Measurements from ENCODE around the gene IQCK.

Gene IQCK

DNA sequence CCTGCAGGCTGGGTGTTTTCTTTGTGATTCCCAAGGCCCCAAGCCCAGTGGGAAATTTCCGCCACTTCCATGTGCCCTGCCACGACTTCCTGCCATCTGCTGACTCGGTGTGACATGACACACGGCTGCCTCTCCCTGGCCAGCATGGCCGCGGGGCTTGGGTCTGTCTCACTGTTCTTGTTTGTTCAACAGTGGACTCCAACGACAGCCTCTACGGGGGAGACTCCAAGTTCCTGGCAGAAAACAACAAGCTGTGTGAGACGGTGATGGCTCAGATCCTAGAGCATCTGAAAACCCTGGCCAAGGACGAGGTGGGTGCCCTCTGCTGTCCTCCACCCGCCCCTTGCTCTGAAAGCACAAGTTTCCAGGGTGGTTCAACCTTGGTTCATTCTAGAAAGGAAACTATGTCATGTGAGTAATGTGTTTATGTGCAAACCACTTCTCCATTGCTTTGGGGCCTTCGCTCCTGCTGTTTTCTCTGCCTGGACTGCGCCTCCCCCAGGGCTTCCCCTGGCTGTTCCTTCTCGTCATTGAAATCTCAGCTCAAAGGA is 26.8 kb upstream of the IQCK start:
- H3K4me1 Mint-ChIP-seq: no peaks in the 10 kb centered on the region

DNA sequence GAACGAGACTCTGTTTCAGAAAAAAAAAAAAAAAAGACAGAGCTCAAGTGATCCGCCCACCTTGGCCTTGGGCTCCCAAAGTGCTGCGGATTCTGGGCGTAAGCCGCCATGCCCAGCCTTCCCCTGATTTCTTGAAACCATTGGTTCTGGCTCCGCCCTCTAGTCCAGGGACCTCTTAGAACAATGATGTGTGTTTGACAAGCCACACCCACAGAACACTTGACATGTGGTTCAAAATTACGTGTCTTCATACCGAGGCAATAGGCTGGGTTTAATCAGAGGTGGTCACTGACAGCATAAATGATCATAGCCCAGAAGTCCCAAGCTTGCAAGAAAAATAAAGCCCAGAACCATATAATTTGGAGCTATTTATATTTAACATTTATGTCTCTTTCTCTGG is 23.1 kb upstream of the IQCK start:
- Mint-ChIP-seq H3K36me3 (peaks cover 66% of the 10 kb centered on the region), H3K9me3 (no peaks in the 10 kb centered on the region), H3K4me1 (peaks cover 9% of the 10 kb centered on the region)

More for the DNA sequence above, 26.8 kb upstream of the IQCK start:
- Mint-ChIP-seq H3K27ac (no peak overlapping the region), H3K9me3 (no peaks in the 10 kb centered on the region), H3K4me3 (no peak overlapping the region), H3K36me3 (peaks cover 58% of the 10 kb centered on the region), H3K27me3 (no peaks in the 10 kb centered on the region)
- ATAC-seq: no peak

DNA sequence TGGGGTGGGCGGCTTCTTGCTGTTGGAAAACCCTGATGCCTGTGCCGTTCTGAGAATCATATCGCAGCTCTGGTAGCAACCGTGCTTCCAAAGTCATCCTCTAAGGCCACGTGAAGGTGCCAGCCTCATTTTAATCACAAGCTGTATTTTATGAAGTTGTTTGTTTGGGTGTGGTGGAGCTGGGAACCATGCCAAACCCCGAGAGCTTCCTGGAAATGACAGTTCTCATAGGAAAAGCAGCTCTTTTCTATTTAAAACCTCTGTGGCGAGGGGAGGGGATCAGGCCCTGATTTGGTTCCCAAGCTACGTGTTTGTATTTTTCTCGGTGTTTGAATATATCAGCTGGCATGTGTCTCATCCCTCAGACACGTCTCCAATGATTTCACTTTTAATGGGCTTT is 21.7 kb upstream of the IQCK start:
- no peak for ATAC-seq
- H3K9me3 Mint-ChIP-seq: no peaks in the 10 kb centered on the region
- H3K27ac Mint-ChIP-seq: no peak overlapping the region
- H3K4me3 Mint-ChIP-seq: no peak overlapping the region
- H3K27me3 Mint-ChIP-seq: no peaks in the 10 kb centered on the region
- peaks cover 9% of the 10 kb centered on the region for H3K4me1 Mint-ChIP-seq
- H3K36me3 Mint-ChIP-seq: peaks cover 70% of the 10 kb centered on the region

More for the DNA sequence above, 23.1 kb upstream of the IQCK start:
- no peak for ATAC-seq
- no peak overlapping the region for H3K4me3 Mint-ChIP-seq
- no peak overlapping the region for H3K27ac Mint-ChIP-seq
- H3K27me3 Mint-ChIP-seq: no peaks in the 10 kb centered on the region

DNA sequence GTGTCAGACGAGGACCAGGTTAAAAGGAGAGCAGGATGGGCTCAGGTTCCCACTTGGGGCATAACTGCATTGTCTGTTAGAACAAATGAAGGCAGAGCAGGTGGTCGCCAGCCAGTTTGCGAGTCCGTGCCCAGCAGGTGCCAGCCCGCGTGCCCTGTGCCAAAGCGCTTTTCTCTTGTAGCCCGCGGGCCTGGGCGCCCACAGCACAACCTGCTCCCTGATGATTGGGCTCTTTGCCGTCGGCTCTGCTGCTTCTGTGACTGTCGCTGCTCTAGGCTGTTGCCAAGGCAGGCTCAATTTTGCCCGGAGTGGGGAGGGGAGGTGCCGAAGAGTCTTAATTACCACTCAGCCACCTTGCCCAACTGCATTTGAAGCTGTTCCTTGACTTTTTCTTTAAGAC is 21.1 kb upstream of the IQCK start:
- peaks cover 9% of the 10 kb centered on the region for H3K4me1 Mint-ChIP-seq
- H3K27ac Mint-ChIP-seq: no peak overlapping the region
- no peak overlapping the region for H3K4me3 Mint-ChIP-seq
- H3K9me3 Mint-ChIP-seq: no peaks in the 10 kb centered on the region
- ATAC-seq: no peak
- H3K36me3 Mint-ChIP-seq: peaks cover 64% of the 10 kb centered on the region
- no peaks in the 10 kb centered on the region for H3K27me3 Mint-ChIP-seq

- ATAC-seq: no peak
- Mint-ChIP-seq H3K4me3 (no peak overlapping the region), H3K9me3 (no peaks in the 10 kb centered on the region), H3K36me3 (peaks cover 63% of the 10 kb centered on the region), H3K4me1 (peaks cover 9% of the 10 kb centered on the region), H3K27me3 (no peaks in the 10 kb centered on the region), H3K27ac (peak overlapping the region; percentile 34)
Measured at GRCh38 chr16:19697756-19698318, 20.2 kb upstream of the IQCK start.

GRCh38 chr16:19698480-19699465 is 19.3 kb upstream of the IQCK start:
- peaks cover 65% of the 10 kb centered on the region for H3K36me3 Mint-ChIP-seq
- H3K27me3 Mint-ChIP-seq: no peaks in the 10 kb centered on the region
- H3K9me3 Mint-ChIP-seq: no peaks in the 10 kb centered on the region
- ATAC-seq: no peak
- H3K4me1 Mint-ChIP-seq: peaks cover 9% of the 10 kb centered on the region
- H3K4me3 Mint-ChIP-seq: no peak overlapping the region
- H3K27ac Mint-ChIP-seq: peak overlapping the region; percentile 34

DNA sequence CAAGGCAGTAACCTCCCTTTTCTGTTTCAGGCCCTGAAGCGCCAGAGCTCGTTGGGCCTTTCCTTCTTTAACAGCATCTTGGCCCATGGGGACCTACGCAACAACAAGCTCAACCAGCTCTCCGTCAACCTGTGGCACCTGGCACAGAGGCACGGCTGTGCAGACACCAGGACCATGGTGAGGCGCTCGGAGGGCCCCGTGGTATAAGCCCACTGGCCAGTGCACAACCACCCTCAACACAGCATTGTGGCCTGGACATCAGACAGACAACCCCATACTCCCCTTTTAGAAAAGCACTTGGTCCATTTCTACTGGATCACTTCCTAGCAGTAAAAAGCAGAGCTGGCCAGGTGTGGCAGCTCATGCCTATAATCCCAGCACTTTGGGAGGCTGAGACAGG is 18.6 kb upstream of the IQCK start:
- peaks cover 65% of the 10 kb centered on the region for H3K36me3 Mint-ChIP-seq
- H3K27ac Mint-ChIP-seq: no peak overlapping the region
- peaks cover 9% of the 10 kb centered on the region for H3K4me1 Mint-ChIP-seq
- H3K27me3 Mint-ChIP-seq: no peaks in the 10 kb centered on the region
- no peak overlapping the region for H3K4me3 Mint-ChIP-seq
- no peaks in the 10 kb centered on the region for H3K9me3 Mint-ChIP-seq
- ATAC-seq: no peak

GRCh38 chr16:19700319-19700781 is 17.7 kb upstream of the IQCK start:
- Mint-ChIP-seq H3K9me3 (no peaks in the 10 kb centered on the region), H3K27me3 (no peaks in the 10 kb centered on the region), H3K4me1 (peaks cover 9% of the 10 kb centered on the region), H3K27ac (no peak overlapping the region), H3K36me3 (peaks cover 73% of the 10 kb centered on the region), H3K4me3 (no peak overlapping the region)
- no peak for ATAC-seq

- H3K4me1 Mint-ChIP-seq: peaks cover 9% of the 10 kb centered on the region
- no peaks in the 10 kb centered on the region for H3K27me3 Mint-ChIP-seq
- H3K36me3 Mint-ChIP-seq: peaks cover 79% of the 10 kb centered on the region
- ATAC-seq: no peak
- no peaks in the 10 kb centered on the region for H3K9me3 Mint-ChIP-seq
- H3K27ac Mint-ChIP-seq: no peak overlapping the region
- H3K4me3 Mint-ChIP-seq: no peak overlapping the region
Measured at GRCh38 chr16:19701091-19701490, 17.0 kb upstream of the IQCK start.

GRCh38 chr16:19703172-19703889 is 14.7 kb upstream of the IQCK start:
- H3K9me3 Mint-ChIP-seq: no peaks in the 10 kb centered on the region
- no peak overlapping the region for H3K27ac Mint-ChIP-seq
- peaks cover 5% of the 10 kb centered on the region for H3K4me1 Mint-ChIP-seq
- H3K4me3 Mint-ChIP-seq: no peak overlapping the region
- H3K36me3 Mint-ChIP-seq: peaks cover 77% of the 10 kb centered on the region
- no peaks in the 10 kb centered on the region for H3K27me3 Mint-ChIP-seq
- ATAC-seq: no peak

- Mint-ChIP-seq H3K27ac (no peak overlapping the region), H3K27me3 (no peaks in the 10 kb centered on the region), H3K36me3 (peaks cover 71% of the 10 kb centered on the region), H3K4me1 (no peaks in the 10 kb centered on the region), H3K9me3 (no peaks in the 10 kb centered on the region), H3K4me3 (no peak overlapping the region)
- ATAC-seq: no peak
Measured at GRCh38 chr16:19704321-19705145, 13.5 kb upstream of the IQCK start.

- Mint-ChIP-seq H3K27ac (no peak overlapping the region), H3K4me1 (no peaks in the 10 kb centered on the region), H3K4me3 (no peak overlapping the region), H3K27me3 (no peaks in the 10 kb centered on the region), H3K9me3 (no peaks in the 10 kb centered on the region), H3K36me3 (peaks cover 71% of the 10 kb centered on the region)
- ATAC-seq: no peak
Measured at GRCh38 chr16:19705146-19705501, 12.9 kb upstream of the IQCK start.

- Mint-ChIP-seq H3K27me3 (no peaks in the 10 kb centered on the region), H3K9me3 (no peaks in the 10 kb centered on the region), H3K36me3 (peaks cover 64% of the 10 kb centered on the region), H3K4me1 (no peaks in the 10 kb centered on the region), H3K27ac (no peak overlapping the region), H3K4me3 (no peak overlapping the region)
- no peak for ATAC-seq
Measured at GRCh38 chr16:19705843-19706242, 12.2 kb upstream of the IQCK start.

DNA sequence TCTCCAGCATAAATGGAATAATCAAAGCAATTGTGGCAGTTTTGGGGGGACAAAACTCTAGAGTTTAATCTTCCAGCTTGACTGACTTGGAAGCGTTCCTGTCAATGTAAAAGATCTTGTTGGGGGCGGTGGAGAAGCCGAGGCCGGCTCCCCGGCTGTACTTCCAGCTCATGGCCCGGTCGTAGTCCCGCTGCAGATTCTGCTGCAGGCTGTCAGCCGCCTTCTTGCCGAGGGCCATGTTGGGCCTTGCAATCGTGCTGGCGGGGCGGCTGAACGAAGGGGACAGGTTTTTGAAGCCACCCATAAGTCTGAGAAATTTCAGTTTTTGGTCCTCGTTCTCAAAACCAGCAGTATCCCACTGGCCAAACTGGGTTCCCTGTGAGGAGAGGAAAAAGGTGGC is 11.2 kb upstream of the IQCK start:
- H3K4me3 Mint-ChIP-seq: no peak overlapping the region

More for the DNA sequence above, 11.2 kb upstream of the IQCK start:
- Mint-ChIP-seq H3K9me3 (no peaks in the 10 kb centered on the region), H3K27ac (no peak overlapping the region), H3K27me3 (no peaks in the 10 kb centered on the region), H3K4me1 (peaks cover 5% of the 10 kb centered on the region), H3K36me3 (peaks cover 69% of the 10 kb centered on the region)
- ATAC-seq: no peak
